HG03460 (cell line): Measurements from ENCODE around the gene BPGM.
"Not testable (repeated sequence)": the region's sequence is repeated elsewhere in the genome, so short reads cannot be mapped to it uniquely, and the experiment has no call there.

Experiments
- ATAC-seq: cut with Tn5 transposase; IDR thresholded peaks from one replicate; pipeline ENCODE4 v1.9.1; 2021; ENCODE audit not compliant: unreplicated experiment

The BPGM gene

DNA sequence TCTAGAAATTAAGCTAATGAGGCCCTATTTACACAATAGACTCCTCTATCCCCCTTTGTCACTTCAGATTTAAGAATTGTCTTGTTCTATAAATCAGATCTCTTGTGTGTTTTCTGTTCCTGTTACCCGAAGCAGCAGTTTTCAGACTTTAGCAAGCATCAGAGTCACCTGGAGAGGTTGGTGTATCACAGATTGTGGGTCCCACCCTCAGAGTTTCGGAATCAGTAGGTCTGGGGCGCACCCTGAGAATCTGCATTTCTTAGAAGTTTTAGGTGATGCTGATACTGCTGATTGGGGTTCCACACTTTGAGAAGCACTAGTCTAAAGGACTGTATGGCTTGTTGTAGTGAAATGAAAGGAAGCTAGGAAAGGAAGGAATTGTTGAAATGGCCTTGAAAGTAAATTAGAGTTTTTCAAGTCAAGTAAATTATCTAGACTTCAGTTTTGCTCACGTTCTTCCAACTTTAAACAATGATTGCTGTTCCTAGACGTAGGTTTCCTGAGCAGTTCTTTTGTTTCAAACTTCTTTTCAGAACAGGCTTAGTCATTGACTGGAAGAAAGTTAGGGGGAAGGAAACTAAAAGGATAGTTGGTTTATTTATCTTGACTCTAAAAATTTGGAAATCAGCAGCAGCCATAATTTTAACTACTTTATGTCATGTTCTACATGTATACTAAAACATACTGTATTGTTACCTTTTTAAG lies 15.7 kb downstream of the BPGM start:
- no peak for ATAC-seq

DNA sequence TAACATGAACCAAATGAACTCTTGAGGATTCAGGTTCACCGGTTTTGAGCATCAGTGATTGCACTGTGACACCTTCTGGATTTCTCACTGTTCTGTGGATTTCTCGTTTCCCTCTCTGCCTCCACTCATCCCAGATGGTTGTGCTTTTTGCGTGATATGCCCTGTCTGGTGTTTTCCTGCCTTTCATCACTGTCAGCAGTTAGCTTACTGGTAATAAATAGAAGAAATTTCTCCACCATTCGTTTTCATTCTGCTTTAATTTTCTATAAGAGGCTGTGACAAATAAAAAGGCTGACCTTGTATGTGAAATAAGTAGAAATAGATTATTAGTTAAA lies 16.2 kb downstream of the BPGM start:
- ATAC-seq = no peak

DNA sequence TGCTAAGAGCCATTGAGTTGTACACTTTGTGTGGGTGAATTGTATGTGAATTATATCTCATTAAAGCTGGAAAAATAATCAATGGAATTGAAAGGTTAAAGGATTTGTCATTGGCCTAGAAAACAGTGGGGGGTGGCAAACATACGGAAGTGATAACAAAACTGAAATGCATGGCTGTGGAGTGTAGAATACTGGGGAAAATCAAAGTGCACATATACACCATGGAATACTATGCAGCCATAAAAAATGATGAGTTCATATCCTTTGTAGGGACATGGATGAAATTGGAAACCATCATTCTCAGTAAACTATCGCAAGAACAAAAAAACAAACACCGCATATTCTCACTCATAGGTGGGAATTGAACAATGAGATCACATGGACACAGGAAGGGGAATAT lies 18.4 kb downstream of the BPGM start:
- ATAC-seq = not testable (repeated sequence)

- ATAC-seq = no peak
Measured at GRCh38 chr7:134667899-134668298, 21.2 kb downstream of the BPGM start.

DNA sequence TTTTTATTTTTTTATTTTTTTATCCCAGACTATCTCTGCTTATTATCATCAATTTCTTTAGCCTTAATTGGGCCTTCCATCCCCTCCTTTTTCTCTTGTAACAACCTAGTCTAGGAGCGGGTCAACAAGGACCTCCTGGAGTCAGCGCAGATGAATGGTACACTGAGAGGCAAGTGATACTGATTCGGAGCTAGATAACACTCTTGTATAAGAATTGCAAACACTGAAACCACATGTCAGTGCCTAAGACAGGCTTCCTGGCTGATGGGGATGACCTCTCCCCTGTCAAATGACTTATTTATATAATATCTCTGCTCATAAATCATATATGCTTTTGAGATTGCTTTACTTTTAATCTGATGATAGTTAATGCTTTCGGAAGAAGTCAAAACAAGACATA lies 22.7 kb downstream of the BPGM start:
- no peak for ATAC-seq

DNA sequence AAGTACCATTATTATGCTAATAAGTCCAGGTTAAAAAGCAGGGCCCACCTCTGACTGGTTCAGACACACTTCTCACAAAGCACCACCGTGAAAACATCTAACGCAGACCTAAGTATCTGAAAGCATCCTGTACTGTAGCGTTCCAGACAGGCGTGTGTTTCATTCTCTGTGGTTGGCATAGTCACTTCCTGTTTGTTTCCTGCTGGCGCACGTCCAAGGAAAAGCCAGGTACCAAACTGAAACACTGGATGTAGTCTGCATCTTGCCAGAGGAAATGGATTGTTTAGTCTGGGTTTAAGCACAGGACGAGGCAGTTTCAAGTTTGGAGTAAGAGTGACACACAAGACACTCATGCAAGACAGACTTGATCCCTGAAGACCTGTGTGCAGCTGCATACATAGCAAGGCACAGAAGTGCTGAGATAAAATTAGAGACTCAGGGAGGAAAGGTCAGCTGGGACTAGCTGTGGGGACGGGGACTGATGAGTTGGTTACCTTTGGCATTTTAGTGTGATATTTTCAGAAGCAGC lies 23.3 kb downstream of the BPGM start:
- ATAC-seq = peak; percentile 91

GRCh38 chr7:134671609-134672008 lies 25.0 kb downstream of the BPGM start:
- ATAC-seq = no peak

DNA sequence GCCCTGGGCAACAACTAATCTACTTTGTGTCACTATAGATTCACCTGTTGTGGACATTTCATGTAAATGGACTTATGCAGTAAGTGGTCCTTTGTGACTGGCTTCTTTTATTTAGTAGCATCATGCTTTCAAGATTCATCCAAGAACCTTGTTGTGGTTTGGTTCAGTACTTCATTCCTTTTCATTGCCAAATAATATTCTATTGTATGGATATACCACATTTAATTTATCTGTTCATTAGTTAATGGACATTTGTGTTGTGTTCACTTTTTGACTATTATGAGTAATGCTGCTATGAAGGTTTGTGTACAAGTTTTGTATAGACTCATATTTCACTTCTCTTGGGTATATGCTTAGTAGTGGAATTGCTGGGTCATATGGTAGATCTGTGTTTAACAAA lies 27.8 kb downstream of the BPGM start:
- no peak for ATAC-seq

DNA sequence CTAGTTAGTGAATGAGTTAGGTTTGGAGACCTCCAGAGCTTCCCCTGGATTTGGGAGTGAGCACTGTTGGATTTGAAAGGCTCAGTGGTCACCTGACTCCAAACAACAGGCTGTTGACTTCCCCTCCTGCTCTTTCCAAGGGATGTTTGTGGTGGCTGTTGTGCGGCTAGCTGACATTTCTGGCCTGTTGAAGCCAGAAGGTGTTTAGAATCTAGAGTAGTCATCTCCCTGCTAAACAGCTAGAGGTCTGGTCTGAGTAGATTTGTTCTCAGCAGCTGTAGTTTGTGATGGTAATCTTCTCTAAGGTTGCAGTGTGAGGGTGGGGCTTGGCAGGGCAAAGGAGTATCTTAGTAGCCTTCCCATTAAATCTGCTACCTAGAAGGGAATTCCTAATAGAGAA lies 30.1 kb downstream of the BPGM start:
- ATAC-seq = no peak

DNA sequence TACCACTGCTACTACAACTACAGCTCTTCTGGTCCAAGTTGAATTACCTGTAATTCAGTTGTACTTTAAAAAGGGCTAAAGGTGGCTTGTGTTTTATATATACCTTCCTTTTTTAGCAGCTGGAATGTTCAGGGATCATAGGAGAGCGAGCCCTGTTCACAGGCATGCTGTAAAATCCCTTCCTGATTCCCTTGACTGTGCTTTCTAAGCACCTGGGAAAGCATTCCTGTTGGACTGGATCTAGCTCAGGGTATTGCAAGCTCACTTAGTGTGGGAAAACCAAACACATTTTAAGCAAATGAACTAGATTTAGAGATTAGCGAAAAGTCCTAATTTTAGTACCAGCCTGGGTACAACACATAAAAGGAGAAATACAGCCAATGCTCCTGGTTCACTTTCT lies 31.5 kb downstream of the BPGM start:
- no peak for ATAC-seq

- ATAC-seq = no peak
Measured at GRCh38 chr7:134679006-134679405, 32.4 kb downstream of the BPGM start.

GRCh38 chr7:134684165-134684564 lies 37.5 kb downstream of the BPGM start:
- no peak for ATAC-seq

DNA sequence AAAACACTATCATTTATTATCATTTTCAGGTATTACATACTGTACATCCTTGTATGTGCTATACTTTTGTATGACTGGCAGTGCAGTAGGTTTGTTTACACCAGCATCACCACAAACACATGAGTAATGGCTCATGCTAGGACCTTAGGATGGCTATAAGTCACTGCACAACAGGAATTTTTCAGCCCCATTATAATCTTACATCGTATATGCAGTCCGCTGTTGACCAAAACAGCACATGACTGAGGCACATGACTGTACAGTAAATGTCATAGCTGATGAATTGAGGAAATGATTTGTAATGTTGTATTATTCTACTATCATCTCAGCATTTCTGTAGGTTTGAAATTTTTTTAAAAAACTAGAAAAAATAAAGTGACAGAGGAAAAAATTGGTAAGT lies 38.6 kb downstream of the BPGM start:
- no peak for ATAC-seq

DNA sequence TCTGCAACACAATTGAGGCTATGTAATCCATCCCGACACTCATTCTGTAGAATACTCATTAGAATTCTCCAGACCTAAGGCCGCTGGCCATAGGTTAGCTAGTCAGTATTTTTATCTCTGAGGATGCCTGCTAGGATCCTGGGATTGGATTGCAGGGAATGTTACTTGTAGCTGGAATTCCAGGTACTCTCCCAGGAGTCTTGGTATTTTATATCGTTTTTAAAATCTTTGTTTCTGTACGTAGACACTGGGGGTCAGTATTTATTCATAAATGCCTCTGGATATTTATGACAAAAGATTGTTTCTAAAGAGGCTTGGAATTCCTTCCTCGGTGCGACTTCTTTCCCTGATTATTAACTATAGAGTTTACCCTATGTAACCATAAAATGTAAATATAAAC lies 40.1 kb downstream of the BPGM start:
- ATAC-seq = no peak

DNA sequence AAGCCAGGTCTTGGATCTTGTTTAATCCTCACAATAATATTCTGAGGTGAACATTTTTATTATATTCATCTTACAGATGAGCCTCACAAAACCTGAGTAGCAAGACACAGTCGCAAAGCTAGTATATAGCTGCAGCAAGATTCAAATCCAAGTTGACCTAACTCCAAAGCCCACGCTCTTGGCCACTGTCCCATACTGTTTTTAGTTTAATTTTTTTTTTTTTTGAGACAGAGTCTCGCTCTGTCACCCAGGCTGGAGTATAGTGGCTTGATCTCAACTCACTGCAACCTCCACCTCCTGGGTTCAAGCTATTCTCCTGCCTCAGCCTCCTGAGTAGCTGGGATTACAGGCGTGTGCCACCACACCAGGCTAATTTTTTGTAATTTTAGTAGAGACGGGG lies 42.9 kb downstream of the BPGM start:
- ATAC-seq = not testable (repeated sequence)

DNA sequence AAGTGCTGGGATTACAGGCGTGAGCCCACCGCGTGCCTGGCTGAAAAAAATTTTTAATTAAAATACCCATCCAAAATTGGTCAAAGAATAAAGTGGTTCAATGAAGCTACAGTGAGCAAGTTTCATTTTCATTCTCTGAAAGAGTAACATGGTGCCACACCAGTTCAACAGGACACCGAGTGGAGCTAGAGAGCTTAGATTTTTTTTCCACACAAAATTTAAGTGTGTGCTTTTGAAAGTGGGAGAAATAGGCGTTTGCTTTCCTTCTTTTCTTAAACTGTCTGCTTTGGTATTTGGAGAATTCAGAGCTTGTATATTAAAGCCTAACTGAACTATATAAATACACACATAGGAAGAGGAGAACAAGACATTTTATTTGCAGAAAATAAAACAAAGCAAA lies 43.4 kb downstream of the BPGM start:
- no peak for ATAC-seq

DNA sequence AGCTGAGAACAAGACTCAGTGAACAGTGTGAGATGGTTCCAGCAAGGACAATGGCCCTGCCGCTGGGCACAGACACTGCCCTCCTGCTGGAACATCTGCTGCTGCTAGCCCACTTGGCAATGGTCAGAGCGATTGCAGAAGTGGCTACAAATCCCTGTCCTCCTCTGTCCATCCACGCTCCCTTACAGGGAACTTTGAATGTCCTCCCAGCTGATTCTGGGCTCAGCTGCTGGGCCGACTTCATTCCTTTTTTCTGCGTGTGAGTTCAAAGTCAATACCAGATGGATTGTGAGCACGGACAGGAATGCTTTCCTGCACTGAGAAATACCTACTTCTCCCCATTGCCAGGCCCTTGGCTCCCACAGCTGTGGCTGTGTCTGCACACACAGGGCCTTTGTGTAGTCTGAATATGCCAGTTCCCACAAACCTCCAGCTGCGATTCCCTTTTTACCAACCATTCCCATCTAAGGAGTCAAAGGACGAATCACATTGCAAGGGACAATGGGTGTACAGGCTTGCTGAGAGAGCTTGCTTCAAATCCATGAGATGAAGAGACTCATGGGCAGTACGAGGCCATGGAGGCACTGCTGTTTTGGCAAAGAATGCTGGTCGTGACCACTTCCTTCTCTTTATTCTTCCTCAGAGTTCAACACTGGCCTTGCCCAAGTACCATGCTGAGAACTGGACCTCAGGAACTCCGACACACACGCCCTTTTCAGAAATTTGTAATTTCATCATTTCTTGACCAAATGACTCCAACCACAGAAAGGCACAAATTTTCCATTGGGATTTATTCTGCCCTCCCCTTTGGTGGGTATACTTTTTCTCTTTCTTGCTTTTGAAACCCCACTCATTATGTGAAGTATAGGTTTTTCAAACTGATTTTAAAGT lies 44.2 kb downstream of the BPGM start:
- no peak for ATAC-seq

DNA sequence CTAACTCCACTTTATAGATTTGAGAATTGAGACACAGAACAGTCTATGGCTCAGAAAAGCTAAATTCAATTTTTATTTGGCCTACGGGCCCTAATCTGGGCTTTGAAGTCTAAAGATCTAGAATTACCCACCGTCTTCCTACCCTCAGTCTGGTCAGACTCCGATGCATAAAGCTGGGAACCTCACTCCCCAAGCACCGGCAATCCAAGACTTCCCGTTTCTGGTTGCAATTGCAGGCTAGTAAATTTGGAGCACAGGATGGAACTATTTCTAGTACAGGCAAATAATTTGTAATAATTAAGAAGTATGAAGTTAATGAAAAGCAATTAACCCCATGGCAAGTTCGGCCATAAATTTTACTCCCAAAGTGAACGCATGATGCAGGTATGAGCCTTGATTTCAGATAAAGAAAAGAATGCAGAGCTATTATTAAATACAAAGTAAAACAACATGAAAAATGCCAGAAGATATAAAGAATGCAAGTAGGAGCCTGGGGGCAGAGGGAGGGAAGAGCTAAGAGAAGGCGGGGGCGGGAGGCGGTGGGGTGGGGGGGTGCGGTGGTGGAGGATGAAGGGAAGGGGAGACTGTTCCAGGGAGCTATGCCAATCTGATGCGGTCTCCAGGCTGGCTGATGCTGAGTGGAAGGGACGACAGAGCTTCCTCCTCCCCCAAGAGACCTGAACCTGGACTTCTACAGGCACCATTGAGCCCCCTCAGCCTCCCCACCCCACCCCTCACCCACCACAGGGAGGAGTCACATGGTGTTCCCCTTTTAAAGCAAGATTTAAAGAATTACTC lies 45.1 kb downstream of the BPGM start:
- no peak for ATAC-seq

GRCh38 chr7:134692344-134692705 lies 45.7 kb downstream of the BPGM start:
- ATAC-seq = no peak

DNA sequence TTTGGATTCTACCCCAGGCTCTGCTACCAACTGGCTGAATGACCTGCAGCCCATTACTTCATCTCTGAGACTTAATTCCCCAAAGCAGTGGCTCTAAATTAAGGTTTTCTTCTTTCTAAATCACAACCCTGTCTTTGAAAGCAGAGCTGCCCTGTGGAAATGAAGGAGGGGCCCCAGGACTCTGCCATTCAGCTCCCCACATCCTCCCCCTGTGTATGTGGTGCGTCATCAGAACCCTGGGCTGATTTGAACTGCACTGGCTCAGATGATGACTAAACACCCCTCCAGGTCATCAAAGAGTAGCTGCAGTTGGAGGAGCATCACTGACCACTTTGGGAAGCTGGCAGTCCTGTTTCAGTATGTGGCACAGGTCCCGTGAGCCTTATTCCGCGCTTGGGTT lies 46.6 kb downstream of the BPGM start:
- ATAC-seq = no peak

DNA sequence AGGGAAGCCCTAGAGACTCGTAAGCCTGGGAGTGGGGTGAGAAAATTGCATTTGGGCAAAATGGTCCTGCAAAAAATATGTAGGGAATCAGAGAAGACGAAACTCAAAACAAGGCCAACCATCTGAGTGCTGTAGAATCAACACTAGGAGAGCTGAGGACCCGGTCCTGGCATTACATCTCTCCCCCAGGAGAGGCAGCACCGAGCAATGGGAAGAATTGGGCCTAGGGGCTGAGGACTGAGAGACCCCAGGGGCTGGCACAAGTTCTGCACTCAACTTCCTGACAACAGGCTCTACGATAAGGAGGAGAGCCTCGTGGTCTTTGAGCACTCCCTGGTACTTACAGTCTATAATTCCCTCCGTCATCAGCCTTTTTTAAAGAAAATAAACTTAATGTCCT lies 47.6 kb downstream of the BPGM start:
- no peak for ATAC-seq

GRCh38 chr7:134694767-134695166 lies 48.1 kb downstream of the BPGM start:
- ATAC-seq = no peak
